HG03354 (cell line): ENCODE data around the gene DCAF10.
"Not testable (repeated sequence)": the region's sequence is repeated elsewhere in the genome, so short reads cannot be mapped to it uniquely, and the experiment has no call there.

Experiments
- ATAC-seq: cut with Tn5 transposase; IDR thresholded peaks from one replicate; pipeline ENCODE4 v1.9.1; 2021; ENCODE audit warnings: mild to moderate bottlenecking; ENCODE audit not compliant: unreplicated experiment, poor library complexity, severe bottlenecking

The DCAF10 gene

DNA sequence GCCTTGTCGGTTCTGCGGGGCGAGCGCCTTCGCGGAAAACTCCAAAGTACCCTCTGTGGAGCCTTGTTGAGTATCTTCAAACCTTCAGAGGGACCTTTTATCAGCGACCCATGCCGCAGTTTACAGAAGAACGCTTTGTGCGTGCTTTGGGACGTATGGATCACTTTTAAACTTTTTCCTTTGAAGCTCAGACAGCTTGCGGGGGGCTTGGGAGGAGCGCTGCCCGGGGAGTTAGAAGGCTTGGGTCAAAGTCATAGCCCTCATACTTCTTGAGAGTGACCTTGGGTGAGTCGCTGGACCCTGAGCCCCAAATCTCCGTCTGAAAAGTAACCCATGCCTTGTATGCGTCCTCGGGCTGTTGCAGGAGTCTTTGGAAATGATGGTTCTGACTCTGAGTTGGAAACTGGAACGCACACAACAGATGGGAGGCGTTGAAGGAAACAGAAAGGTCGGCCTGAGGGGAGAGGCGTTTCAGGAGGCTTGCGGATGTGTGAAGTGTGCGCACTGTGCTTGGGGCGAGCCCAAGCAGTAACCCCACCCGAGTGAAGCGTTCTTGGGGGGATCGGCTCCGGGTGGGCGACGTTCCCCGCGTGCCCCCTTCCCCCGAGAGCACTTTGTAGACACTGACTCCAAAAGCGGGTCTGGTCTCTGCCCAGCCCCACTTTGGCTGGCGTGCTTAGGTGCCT lies 104.0 kb downstream of the DCAF10 start:
- ATAC-seq: no peak

DNA sequence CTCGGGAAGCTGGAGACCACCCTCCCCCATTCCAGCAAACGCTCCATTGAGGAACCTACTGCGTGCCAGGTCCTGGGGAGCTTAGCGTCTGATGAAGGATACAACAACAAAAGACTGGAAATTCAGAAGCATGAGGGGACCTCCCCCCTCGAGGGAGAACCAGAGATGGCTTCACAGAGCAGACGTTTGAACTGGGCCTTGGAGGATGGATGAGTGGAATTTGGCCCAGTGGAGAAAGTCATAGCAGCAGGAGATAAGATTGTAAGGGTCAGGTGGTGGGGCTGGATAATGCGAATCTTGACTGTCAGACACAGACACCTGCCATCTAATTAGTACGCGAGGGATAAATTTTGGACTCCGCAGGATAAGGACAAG lies 104.5 kb downstream of the DCAF10 start:
- ATAC-seq: no peak

DNA sequence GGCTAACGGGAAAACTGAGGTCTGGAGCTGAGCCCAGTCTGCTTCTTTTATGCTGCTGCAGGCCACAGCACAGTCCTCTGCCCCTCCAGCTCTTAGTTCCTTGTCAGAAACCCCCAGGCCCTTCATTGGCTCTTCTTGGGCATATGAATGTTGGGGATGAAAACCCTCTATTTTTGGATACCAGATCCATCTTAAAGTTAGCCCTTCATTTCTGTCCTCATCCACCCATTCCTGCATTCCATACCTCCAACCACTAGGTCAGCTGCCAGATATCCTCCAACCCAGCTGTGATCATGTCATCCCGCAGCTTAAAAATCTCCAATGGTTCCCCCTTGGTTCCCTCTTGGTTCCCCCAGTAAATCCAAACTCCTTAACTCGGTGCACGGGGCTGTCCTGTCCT lies 105.2 kb downstream of the DCAF10 start:
- ATAC-seq: no peak

DNA sequence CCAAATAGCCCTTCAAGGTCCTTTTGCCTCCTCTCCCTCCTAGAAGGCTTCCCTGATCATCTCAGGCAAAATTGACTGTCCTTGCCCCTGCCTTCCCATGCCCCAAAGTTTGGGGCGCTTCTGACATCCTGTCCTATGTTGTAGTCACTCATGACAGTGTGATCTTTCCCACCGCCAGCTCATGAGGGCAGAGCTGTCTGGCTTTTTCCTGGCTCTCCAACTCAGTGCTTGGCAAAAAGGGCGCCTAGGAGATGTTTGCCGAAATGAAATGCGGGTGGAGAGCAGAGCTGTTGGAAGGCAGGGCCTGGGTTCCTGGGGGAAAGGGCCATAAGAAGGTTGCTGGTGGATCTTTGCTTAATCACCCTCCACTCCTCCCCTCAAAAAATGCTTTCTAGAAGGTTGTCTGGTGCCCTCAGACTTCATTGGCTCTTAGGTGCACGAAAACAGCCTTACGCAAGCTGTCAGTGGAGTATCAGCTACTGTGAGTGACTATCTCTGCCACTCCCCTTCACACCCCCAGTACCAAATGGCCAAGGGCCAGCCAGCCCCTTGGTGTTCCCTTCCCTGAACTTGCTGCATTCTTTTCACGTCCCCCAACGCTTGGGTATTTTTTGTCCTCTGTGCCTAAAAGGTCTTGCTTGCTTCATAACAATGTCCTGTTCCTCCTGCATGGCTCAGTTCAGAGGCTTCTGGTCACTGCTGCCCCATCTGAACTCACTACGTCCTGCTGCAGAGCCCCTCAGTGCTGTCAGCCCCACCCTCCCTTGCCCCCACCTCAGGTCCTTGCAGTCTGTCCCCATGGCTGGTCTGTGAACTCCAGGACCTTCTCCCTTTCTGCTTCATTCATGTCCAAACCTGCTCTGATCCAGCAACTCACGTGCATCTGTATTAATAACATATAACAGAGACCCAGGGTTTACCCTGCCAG lies 106.0 kb downstream of the DCAF10 start:
- ATAC-seq: no peak

DNA sequence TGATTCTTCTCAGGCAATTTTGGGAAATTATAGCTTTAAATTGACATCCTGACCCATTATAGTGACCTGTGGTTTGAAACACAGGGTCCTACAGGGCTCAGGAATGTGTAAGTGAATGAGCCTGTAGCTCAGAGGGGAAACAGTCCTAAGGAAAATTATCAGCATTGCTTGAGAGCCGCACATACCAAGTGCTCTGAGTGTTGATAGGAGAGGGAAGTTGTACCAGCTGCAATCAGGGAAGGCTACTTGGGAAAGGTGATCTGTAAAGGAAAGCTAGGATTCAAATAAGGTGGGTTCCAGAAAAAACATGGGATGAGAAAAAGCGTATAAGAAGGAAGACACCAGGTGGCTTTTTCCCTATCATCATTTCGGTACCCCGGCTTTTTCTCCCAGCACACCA lies 107.7 kb downstream of the DCAF10 start:
- ATAC-seq: no peak

DNA sequence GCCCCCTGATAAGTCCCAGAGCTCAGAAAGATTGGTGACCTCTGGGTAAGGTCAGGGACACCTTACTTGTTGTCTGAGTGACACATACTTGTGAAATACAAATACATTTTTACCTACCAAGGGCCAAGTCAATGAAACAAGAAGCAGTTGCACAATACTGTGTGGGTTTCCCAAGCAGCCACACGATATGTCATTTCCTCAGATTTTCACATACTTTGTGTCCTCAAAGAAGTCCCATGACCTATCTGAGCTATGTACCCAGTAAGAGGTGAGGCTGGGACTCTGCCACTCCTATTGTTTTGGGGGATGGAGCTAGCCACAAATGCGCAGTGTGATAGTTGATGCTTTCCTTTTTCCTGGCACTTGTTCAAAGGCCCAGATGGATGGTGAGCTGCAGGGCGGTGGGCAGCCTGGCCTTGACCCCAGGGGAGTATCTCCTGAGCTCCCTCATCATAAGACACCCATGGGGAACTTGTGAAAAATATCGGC lies 108.1 kb downstream of the DCAF10 start:
- ATAC-seq: no peak

DNA sequence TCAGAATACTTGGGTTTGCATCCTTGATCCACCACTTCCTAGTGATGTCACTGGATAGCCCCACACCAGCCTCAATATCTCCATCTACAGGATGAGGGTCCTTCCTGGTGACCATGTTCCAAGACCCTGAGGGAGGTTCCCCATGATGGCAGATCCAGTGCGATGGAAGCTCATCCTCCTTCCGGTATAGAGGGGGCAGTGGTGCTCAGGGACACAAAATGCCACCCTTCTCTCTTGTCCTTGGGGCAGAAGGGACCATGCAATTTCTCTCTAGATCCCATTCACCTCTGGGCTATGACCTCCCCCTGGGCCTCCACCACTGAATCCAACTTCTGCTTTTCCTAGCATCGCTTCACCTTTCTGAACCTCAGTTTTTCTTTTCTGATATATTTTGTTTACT lies 108.7 kb downstream of the DCAF10 start:
- no peak for ATAC-seq

DNA sequence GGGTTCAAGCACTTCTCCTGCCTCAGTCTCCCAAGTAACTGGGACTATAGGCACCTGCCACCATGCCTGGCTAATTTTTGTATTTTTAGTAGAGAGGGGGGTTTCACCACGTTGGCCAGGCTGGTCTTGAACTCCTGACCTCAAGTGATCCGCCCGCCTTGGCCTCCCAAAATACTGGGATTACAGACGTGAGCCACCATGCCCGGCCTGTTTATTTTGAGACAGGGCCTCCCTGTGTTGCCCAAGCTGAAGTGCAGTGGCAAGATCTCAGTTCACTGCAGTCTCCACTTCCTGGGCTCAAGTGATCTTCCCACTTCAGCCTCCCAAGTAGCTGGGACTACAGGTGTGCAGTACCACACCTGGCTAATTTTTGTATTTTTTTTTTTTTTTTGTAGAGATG lies 109.2 kb downstream of the DCAF10 start:
- not testable (repeated sequence) for ATAC-seq

DNA sequence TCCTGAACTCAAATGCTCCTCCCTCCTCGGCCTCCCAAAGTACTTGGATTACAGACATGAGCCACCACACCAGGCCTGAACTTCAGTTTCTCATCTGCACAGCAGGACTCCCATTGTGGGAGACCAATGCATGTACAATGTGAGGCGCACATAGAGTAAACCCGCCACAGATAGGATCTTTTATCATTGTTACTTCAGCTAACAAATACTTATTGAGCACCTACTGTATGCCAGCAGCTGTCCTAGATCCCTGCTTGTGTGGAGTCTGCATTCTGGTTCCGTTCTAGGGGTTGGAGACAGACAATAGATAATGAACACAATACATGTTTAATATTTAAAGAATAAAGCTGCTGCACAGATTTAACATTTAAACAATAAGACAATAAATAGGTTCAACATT lies 109.7 kb downstream of the DCAF10 start:
- ATAC-seq: no peak

DNA sequence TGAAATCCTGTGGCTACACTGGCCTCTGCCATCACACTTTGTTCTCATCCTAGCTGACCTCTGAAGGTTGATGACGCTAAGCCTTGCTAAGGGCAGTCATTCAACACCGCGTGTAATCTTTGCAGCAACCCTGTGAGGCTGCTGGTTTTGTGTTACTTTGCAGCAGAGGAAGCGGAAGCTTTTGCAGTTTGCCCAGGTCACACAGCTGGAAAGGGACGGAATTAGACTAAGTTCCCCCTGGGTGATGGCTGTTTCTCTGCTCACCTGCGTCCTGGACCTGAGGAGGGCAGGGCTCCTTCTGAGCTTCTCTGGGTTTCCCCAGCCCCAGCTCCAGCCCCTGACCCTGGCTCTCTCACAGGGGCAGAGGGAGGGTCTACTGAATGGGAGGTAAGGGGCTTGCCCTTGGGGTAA lies 110.7 kb downstream of the DCAF10 start:
- no peak for ATAC-seq

DNA sequence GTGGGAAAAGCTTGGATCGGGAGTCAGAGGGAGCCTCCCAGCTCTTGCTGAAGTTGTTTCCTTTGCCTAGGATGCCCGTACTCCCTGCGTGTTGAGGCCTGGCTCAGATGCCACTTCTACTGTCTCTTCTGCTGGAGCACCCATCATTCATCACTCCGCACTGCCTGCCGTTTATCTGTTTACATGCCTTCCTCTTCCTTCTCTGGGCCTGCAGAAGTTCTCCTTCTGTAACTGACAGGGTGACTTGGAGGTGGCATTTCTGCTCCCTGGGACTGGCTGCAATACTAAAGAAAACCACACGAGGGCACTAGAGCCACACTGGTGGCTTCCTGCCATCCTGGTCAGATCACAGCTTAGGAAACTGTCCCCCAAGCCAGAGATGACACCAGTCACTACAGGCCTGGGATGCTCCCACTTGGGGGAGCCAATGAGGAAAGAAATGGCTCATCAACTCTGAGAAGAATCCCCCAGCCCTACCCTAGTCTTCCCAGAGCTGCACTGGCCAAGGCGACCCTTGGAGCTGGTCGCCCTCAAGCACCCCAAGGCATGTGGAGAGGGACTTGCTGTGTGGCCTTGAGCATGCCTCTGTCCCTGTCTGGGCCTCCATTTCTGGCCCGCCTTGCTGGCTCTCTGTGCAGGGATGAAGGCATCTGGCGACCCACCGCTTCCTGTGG lies 113.0 kb downstream of the DCAF10 start:
- ATAC-seq: peak; percentile 77

DNA sequence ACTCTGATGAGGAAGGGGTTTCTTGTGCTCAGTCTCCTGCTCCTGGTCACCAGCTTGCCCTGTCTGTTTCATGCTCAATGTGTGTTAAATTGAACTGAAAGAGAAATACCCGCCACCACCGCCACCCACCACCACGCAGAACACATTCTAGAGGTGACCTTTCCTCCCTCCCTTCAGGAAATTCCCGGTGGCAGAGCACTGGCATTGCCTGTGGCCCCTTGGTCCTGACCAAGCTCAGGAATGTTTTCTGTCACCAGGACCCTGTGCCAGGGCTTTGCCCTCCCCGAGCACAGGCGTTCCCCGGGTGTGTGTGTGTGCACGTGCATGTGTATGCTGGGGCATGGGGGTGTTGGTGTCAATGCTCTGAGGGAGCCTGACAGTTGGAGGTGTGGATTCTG lies 113.6 kb downstream of the DCAF10 start:
- no peak for ATAC-seq

DNA sequence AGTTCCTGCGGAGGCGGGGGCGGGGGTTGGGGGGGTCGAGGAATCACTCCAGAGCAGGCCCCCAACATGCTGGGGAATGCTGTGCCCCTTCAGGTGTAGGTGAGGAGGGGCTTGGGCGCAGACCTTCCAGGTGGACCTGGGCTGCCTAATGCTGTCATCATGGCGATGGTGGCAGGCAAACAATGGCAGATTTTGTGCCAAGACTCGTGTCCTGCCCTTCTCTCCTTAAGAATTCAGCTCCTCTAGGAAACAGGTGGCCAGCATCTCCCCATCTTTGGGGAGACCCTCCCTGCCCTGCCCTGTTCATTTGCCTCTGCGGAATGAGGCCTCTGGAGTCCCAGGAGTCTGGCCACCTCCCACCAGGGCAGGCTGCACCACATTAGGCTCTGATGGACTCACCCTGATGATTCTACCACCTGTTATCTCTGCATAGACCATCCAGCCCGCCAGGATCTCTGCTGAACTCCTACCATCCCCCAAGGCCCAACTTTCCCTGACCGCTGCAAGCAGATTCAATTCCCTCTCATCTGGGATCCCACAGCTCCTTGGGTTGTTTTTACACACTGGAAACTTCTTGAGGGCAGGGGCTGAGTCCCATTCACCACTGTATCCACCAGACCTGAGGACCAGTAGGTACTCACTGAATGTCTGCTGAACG lies 114.2 kb downstream of the DCAF10 start:
- no peak for ATAC-seq

DNA sequence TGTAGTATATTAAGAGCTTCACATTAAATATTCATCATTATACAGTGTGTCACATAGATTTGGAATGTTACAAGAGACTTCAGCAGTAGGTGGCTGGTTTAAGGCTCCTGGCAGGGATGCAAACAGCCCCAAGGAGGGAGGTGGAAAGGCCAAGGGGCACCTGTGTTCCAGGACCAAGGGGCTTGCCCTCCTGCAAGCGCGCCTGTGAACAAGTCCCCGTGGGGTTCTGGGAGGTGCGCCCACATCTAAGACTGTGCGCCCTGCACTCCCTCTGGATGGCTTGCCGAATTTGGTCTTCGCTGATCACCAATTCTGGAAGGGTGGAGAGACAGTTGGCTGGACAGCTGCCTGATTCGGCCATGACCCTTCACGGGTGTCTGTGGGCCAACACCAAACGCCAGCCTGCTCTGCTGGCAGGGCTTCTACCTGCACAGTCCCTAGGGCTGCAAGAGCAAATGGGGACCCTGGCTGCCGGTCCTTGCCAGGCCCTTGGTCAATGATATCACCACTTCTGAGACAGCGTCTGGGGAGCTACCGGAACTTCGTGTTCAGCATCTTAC lies 115.4 kb downstream of the DCAF10 start:
- no peak for ATAC-seq

DNA sequence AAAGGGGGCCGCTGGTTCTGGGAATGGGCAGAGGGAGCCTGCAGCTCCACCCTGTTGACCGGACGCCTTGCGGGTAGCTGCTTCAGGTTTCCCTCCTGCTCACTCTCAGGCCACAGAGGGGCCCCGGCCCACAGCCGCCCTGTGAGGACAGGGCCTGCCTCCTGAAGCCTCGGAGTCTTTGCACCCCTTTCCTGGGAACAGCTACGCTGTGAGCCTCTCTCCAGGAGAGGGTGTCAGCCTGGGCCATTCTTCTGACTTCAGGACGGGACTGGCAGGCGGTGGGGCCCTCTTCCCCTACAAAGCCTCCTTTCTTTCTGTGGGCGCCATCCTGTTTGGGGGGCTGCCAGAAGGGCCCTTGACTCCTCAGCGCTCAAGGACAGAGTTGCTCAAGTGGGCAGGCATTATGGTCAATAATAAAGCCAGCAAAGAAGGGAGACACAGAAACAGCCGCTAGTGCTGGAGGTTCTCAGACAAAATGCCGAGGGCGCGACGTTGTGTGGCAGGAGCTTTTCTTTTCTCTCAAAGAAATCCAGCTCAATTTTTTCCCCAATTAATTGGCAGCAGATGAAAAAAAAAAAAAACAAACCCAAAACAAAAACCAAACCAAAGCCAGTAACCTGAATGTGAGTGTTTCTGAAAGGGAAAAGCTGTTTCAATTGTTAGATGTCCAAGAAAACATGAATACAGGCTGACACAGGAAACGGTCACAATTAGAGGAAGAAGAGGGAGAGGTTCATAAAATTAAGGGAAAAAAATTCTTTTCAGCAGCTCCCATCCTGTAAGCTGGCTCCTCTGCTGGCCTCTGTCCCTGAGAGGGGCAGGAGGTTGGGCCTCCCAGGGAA lies 116.1 kb downstream of the DCAF10 start:
- no peak for ATAC-seq
